ENCODE data around the gene FLT1.

The FLT1 gene

GRCh38 chr13:28379371-28380083 lies 115.4 kb downstream of the FLT1 start:
- no peak for DNase-seq

DNA sequence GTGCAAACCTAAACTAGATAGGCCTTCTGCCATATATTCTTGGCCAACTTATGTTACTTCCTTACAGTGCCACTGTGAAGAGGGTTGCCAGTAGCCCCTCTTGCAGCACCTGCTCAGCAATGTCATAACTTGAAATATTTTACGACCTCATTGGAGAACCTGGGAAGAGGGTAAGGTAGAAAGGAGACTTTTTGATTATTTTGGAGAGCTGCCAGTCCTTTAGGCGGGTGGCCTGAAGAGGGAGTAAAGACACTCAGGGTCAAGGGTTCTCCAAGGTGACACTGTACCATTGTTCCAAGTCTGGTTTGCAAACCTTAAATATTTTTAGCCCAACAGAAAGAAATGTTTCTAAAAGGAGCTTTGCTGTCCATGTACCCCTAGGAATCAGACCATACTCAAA lies 118.3 kb downstream of the FLT1 start:
- peak; percentile 71 for DNase-seq

GRCh38 chr13:28375250-28375930 lies 119.5 kb downstream of the FLT1 start:
- peak; percentile 17 for DNase-seq

DNA sequence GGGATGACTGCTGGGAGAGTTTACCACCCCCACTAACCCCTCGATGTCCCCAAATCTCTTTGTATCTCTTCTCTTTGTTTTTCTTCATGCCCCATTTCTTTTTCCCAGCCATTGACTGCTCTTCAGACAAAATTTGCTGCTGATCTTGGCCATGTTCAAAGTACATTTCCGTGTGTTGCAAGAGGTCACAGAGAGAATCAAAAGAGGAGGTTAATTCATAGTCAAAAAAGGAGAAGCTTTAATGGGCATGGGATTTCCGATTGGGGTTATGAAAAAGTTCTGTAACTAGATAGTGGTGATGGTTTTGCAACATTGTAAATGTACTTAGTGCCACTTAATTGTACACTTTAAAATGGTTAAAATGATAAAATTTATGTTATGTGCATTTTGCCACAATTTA lies 121.1 kb downstream of the FLT1 start:
- no peak for DNase-seq

DNA sequence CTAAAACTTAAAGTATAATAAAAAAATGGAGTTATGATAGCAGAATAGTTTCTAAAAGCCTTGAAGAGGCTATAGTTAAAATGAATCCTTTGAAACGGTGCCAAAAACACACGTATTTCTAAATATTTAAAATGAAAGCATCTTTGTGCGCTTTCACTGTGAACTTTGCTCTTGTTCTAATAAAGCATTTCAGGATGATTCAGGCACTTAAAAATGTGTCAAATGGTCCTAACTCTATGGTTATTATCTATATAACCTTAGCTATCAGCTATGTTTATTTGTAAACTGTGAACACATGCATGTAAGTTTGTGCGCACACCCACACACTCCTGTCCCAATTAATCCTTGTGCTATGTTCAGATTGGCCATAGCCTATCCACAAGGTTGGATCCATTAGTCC lies 124.5 kb downstream of the FLT1 start:
- no peak for DNase-seq

DNA sequence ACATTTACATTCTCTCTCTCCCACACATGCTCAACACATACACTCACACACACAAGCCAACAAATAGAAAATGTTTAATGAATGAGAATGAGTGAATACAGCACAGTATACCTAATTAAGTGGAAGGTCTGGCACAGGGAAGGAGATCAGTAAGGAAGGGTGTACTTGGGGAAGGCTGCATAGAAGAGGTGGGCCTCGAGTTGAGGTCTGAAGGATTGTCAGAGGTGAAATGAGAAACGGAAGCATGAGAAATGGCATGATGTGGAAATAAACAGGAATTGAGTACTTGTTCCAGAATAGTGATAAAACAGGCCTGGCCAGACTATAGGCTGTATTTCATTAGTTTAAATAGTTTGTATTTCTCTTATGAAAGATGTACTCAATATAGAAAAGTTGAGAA lies 136.2 kb downstream of the FLT1 start:
- no peak for DNase-seq

DNA sequence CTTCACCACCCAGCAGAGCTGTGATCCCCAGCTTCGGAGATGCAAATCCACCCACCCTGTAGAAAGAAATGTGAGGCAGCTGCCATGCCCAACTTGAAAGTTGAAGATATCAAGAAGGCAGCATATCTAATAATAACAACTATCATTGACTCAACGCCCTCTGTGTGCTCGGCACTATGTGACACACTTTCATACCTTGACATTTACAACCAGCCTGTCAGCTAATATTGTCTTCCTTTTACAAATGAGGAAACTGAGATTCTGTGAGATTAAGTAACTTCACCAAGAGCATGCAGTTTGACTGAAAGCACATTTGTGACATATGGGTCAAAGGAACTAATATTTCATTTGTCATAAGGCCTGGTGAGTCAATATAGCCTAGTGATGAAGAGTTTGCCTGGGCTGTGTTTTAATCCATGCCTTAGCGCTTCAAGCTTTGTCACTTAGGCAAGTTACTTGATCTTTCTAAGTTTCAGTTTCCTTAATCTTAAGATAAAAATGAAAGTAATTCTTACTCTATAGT lies 137.0 kb downstream of the FLT1 start:
- DNase-seq: no peak

DNA sequence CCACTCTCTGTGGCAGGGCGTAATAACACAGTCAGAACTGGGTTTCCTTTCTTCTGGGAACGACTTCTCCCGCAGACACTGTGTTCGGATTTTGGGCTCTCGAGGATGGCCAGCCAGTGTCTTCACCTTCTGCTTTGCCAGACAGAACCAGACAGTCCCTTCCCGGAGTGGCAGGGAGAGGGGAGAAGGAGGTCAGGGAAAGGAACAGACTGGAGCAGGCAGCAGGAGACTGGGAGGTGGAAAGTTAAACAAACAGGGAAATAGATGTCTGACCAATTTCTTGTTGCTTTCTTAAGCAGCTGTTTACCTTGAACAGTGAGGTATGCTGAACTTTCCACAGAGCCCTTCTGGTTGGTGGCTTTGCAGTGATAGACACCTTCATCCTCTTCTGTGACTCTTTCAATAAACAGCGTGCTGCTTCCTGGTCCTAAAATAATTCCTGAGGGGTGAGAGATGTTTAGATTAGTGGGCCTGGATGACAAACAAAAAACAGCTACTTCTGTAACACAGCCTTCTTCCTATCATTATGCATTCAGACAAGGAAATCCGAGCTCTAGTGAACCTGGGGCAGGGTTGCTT lies 137.6 kb downstream of the FLT1 start:
- no peak for DNase-seq

- no peak for DNase-seq
Observed at GRCh38 chr13:28356561-28357021, 138.3 kb downstream of the FLT1 start.

DNA sequence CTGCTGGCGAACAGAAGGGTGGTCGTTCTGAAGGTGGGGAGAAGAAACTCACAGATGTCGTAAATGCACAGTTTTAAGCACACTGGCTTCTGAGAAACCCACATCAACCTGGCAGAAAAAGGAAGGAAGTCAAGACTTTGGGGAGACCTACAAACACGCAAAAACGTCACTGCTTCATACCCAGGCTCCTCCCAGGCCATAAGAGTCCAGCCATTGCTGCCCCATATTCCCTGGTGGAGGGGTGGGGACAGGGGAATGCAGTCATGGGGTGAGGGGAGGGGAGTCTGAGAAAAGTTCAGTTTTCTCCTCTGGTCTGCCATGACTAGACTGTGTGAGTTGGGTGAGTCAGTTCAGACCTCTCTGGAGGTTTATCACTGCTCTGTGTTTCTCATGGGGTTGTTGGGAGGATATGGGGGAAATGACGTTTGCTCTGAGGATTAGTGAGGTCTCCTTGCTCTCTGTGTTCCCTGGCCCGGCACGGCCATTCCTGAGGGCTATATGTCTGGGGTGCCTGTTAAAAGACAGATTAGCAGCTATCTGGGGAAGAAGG lies 139.0 kb downstream of the FLT1 start:
- DNase-seq: no peak

- no peak for DNase-seq
Observed at GRCh38 chr13:28355046-28355821, 139.7 kb downstream of the FLT1 start.

DNA sequence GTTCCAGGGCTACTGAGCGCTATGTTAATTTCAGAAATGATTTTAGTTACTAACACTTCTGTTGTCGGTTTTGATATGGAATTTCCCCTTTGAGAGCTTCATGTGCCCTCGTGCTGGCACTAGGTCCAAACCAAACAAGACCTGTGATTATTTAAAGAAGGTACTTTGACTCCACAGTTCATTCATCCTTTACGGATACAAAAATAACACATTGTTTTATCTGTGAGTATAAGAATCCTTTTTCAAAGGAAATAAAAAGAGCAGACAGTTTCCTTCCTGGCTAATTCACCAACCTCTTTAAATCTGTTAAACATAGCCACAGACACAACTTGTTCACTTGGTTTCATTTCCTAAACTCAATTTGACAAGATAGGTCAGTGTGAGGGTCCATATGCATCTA lies 141.2 kb downstream of the FLT1 start:
- no peak for DNase-seq

- no peak for DNase-seq
Observed at GRCh38 chr13:28349907-28350654, 144.8 kb downstream of the FLT1 start.

DNA sequence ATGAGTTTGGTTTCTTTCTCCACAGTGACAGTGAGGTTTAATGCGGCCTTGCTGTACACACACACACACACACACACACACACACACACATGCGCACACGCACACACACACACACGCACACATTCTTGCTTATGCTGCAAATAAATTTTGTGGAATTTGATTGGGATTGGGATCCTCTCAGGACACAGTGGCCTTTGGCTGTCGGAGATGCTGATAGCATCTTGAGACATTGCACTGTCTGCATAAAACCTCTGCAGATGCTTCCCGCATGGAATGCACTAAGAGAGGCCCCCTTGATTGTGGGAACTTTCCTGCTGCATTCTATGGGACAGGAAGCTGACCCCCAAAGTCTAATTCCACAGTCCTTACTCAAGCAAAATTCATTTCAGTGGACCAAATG lies 145.6 kb downstream of the FLT1 start:
- DNase-seq: no peak

GRCh38 chr13:28347456-28348371 lies 147.2 kb downstream of the FLT1 start:
- no peak for DNase-seq

DNA sequence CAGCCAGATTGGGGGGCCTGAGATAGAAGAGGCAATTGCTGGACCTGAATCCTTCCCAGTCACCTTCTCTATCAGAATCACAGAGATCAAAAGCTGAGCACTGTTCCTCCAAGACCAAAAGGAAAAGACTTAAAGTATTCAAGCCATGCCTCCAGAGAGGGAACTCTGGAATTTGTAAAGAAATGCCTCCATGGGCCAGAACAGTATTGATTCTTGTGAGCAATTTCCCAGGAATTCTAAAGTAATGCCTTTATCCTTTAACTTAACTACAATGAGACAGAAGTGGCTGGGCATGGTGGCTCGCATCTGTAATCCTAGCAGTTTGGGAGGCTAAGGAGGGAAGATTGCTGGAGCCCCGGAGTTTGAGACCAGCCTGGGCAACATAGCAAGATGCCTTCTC lies 148.8 kb downstream of the FLT1 start:
- no peak for DNase-seq

GRCh38 chr13:28344163-28344562 lies 150.8 kb downstream of the FLT1 start:
- DNase-seq: no peak

DNA sequence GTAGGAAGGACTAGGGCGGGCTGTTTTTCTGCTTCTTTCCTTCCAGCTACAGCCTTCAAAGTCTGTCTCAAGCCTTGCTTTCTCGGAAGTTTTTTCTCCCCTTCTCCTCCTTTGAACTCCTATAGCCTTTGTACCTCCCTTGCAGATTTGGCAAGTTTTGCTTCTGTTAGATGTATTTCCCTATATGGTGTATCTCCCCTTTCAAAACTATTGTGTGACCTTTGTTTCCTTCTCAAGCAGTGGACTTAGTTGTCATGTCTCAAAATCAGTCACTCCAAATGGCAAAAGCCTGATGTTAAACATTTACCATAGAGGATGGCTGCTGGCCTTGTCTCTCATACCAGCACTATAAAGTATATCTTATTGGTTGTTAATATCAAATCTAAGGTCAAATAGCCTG lies 152.7 kb downstream of the FLT1 start:
- no peak for DNase-seq

GRCh38 chr13:28340272-28340793 lies 154.6 kb downstream of the FLT1 start:
- no peak for DNase-seq

DNA sequence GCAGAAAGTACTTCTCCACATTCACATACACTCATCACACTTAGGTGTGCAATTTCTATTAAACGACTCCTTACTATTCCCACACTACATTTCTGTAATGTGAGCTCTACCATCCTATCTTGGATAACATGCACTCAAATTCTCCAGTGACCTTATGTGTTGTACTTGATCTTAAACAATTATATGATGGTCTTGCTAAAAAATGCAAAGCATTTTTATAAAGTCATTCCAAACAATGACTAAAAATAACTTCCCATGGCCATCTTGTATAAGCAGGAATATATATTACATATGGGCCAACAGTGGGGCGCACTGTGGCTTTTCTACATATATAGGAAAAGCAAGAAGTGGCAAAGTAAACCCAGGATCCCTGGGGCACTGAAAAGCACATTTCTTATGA lies 155.5 kb downstream of the FLT1 start:
- no peak for DNase-seq

GRCh38 chr13:28338742-28339141 lies 156.2 kb downstream of the FLT1 start:
- no peak for DNase-seq

Data from NCI-H510A treated with DMSO at 0.1 percent for 48 hours (cell line).